GM12874 (cell line): ENCODE measurements around the gene KATNAL1.
A peak's percentile ranks its signal among the peaks of the same experiment; 100 is the strongest.

ENCODE experiments used
- CTCF ChIP-seq: IDR thresholded peaks from 2 replicates; pipeline ENCODE4 v1.5.1; 2011; ENCODE audit warnings: low read depth, mild to moderate bottlenecking, control low read depth, low read length, moderate library complexity; ENCODE audit not compliant: insufficient read depth

The KATNAL1 gene

GRCh38 chr13:30338331-30338851, 31.0 kb upstream of the KATNAL1 start:
- no peak for TF ChIP-seq CTCF

GRCh38 chr13:30337061-30337610, 29.8 kb upstream of the KATNAL1 start:
- no peak for TF ChIP-seq CTCF

- TF ChIP-seq CTCF, result peak; percentile 48; the same call in 1 of the 2 replicates
Observed at GRCh38 chr13:30334663-30335386, 27.5 kb upstream of the KATNAL1 start.

- TF ChIP-seq CTCF, result no peak
Observed at GRCh38 chr13:30333616-30334015, 26.3 kb upstream of the KATNAL1 start.

- no peak for TF ChIP-seq CTCF
Observed at GRCh38 chr13:30332456-30333143, 25.2 kb upstream of the KATNAL1 start.

GRCh38 chr13:30331331-30331771, 24.0 kb upstream of the KATNAL1 start:
- TF ChIP-seq CTCF, result no peak

- TF ChIP-seq CTCF, result no peak
Observed at GRCh38 chr13:30329009-30329585, 21.7 kb upstream of the KATNAL1 start.
